ENCODE measurements around the gene ZNF350.
"Not testable (repeated sequence)": the region's sequence is repeated elsewhere in the genome, so short reads cannot be mapped to it uniquely, and the experiment has no call there.

ZNF350 gene

DNA sequence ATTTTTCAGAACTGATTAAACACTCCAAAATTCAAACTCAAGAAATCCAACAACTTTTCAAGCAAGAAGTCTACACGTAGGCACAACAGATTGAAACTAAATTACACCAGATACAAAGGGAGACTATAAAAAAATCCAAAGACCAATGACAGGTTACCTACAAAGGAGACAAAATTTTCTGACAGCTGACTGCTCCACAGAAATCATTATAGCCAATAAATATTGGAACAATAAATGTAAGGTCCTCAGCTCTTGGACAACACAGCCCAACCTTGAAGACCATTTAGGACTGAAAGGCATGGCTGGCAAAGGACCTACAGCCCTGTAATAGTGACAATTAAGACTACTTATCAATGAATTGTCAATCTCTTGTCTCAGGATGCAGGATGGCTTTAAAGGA lies 15.9 kb downstream of the ZNF350 start:
- no peak for DNase-seq

DNA sequence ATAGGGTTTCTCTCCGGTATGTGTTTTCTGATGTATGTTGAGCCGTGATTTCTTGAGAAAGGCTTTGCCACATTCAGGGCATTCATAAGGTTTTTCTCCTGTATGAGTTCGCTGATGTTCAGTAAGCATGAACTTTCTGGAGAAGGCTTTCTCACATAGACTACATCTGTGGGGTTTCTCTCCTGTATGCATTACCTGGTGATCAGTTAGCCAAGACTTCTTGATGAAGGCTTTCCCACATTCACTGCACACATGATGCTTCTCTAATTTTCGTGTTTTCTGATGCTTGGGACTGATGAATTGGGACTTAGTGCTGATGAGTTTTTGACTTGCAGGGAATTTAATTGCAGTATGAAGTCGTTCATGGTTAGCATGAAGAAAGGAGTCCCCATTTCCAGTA lies 21.1 kb downstream of the ZNF350 start:
- no peak for DNase-seq

- DNase-seq, result not testable (repeated sequence)
These were observed 25.9 kb downstream of the ZNF350 start for GRCh38 chr19:51960621-51961233.

DNA sequence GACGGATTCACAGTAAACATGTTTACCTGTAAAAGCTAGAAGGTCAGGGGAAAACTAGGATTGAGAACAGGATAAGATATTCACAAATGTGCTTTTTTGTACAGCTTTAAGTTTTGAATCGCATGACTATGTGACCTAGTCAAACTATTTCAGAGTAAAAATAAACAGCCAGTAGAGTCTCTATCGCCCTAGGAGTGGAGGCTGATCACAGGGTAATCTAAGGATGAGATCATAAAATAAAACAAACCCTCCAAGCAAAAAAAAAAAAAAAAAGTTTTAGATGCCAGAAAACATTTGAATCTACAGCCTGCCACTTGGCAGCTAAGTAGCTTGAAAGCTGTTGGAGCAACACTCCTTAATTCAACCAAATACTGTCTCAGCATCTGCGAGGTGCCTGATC lies 26.8 kb downstream of the ZNF350 start:
- DNase-seq, result no peak

- DNase-seq, result not testable (repeated sequence)
These were observed 28.8 kb downstream of the ZNF350 start for GRCh38 chr19:51957846-51958245.

- peak in 1 of 3 experiments; percentile 32 for DNase-seq
These were observed 37.7 kb downstream of the ZNF350 start for GRCh38 chr19:51948975-51949374.

DNA sequence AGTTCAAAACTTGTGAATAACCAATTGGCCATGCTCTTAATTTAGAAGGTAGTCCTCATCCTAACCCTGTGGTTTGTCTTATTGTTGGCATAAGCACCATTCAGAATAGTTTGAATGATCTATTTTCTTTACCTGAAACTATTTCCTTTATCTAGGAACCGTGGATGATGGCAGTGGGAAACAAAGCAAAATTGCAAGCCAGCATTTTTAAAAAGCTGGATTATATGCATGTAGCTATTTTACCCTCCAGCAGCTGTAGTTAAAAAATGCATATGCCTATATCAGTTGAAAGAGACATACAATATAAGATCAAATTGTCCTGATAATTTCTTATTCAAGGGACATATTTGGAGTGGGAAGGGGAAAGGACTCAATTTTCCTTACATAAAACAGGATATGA lies 40.0 kb downstream of the ZNF350 start:
- no peak for DNase-seq

GRCh38 chr19:51944798-51945552 lies 41.7 kb downstream of the ZNF350 start:
- DNase-seq, result no peak

DNA sequence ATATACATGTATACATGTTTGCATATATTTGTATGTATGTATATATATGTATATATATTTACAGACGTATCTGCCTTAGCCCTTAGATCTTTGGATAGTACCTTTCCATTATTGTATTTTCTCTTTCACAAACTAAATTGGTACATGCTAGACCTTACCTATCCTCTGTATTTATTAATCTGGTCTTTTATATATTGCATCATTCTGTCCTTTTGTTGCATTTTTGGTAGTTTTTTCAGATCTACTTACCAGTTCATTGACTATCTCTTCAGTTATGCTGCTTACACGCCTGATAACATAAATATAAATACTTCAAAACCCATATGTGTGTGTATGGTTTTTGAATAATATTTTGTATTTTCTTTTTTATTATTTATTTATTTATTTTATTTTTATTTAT lies 47.7 kb downstream of the ZNF350 start:
- no peak for DNase-seq

DNA sequence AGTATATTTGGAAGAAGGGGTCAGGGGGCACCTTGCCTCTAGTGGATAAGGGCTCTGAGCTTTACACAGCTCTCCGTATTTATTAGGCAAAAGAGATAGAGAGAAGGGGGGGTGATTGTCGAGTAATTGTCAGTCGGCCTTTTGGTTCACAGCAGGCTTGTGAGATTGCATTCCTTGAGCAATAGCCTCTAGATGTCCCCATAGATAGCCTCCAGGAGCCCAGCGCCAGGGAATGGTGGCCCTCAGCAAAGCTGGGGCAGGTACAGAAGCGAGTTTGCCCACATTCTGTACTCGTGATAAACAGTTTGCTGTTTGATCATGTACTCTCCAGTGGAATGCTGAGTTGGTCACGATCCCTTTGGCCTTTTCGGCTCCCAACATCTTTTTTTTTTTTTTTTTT lies 54.7 kb downstream of the ZNF350 start:
- DNase-seq, result no peak

DNA sequence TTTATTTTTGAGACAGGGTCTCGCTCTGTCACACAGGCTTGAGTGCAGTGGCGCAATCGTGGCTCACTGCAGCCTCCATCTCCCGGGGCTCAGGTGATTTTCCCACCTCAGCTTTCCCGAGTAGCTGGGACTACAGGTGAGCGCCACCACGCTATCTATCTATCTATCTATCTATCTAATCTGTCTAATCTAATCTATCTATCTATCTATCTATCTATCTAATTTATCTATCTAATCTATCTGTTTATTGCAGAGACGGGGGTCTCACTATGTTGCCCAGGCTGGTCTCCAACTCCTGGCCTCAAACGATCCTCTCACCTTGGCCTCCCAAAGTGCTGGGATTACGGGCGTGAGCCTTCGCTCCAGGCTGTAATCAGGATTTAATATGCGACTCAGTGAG lies 58.8 kb downstream of the ZNF350 start:
- no peak for DNase-seq

DNA sequence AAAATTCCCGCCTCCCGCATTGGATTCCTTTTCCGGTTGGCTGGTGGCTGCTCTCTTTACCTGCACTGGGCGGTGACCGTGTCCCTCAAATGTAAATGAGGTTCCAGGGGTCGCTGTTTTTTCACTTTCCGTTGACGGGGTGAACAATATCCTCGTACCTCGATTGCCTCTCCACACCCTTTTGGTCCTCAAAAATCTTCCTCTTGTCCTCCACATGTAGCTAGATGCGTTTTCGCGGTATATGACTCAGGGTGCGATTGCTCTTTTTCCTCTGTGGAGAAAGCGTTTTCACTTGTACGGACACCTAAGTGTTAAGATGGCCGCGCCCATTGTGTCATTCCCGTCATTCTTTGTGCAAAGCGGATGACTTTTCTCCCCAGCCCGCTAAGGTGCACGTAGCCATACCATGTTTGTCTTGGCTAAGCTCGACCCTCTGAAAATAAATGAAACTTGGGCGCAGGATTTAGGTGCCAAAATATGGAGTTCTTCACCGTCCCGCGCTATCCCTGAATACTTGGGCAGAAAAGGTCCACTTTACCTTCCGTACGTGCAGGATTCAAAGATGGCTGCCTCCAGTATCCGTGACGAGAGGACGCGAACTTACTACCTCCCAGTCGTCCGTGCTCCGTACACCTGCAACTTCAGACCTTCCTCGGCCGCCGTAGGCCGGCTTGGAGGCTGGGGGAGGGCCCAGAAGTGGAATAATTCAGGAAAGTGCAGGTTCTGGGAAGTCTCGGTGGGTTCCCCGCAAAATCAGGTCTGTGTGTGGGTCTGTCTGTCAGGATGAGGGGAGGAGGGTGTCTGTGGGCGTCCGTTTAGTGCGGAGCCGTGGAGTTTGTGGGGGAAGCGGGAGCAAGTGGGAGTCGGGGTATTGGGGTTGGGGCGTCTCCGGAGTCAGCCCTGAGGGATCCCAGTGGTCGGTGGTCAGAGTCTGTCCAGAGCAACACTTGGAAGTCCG lies 59.6 kb downstream of the ZNF350 start, which contains the start of gene ZNF613:
Gene ZNF613, plus strand, starts transcription at position 689 of the 958 bp plus-strand sequence. CDS start 8,749 bp downstream, outside the sequence.
- DNase-seq, result peak; percentile 93 to 97 (median 97)

DNA sequence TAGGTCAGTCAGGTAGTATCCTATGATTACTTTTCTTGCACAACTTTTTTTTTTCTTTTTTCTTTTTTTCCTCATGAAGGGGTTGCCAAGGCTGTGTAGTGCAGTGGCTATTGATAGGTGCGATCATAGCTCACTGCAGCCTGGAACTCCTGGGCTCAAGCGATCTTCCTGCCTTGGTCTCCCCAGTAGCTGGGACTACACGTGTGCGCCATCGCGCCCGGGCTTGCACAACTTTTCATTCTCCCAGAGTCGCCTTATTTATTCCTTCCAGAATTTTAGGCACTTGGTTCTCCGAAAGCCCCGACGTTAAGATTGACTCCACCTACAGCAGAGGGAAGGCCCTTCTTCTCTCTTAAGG lies 60.2 kb downstream of the ZNF350 start:
- no peak for DNase-seq

GRCh38 chr19:51921949-51922348 lies 64.7 kb downstream of the ZNF350 start:
- no peak for DNase-seq

- no peak for DNase-seq
These were observed 67.0 kb downstream of the ZNF350 start for GRCh38 chr19:51919606-51920005.

- no peak for DNase-seq
These were observed 70.5 kb downstream of the ZNF350 start for GRCh38 chr19:51916167-51916566.

DNA sequence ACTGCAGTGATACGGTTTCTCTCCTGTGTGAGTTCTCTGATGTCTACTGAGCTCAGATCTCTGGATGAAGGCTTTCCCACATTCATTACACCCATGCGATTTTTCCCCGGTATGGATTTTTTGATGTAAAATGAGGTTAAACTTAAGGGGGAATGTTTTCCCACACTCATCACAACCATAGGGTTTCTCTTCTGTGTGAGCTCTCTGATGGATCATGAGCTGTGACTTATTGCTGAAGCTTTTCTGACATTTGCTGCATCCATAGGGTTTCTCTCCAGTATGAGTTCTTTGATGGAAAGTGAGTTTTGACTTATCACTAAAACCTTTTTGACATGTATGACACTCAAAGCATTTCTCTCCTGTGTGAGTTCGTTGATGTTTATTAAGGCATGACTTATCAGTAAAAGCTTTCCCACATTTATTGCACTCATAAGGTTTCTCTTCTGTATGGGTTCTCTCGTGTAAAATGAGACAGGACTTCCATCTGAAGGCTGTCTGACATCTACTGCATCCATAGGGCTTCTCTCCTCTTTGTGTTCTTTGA lies 71.2 kb downstream of the ZNF350 start:
- no peak for DNase-seq

All from NCI-H1417 (cell line).